Activated T-helper 1 cell treated with anti-CD3 and anti-CD28 coated beads, Interleukin-12 subunit alpha, Interleukin-12 subunit beta, Interleukin-2, Interleukin-4 antibody, amounts not matched to agents 30 ng/mL and 10 ng/mL and 1 ng/mL, durations not matched to agents 14 hours and 24 hours and 36 hours (primary cell): ENCODE results near the gene BBLN. TPM values are rescaled to one million over a fixed set of nuclear protein-coding genes. Genes with fewer than 3 reads are reported as not detected.

ENCODE experiments used
- DNase-seq: peaks from one replicate; pipeline ENCODE4 v3.0.0; 2021; ENCODE audit warnings: low spot score
- H3K27ac Mint-ChIP-seq: one replicate; pipeline ENCODE4 v1.8.0; 2021; ENCODE audit warnings: mild to moderate bottlenecking, mixed read lengths
- H3K27me3 Mint-ChIP-seq: one replicate; pipeline ENCODE4 v1.8.0; 2022; ENCODE audit warnings: mild to moderate bottlenecking, moderate library complexity, mixed read lengths; ENCODE audit not compliant: insufficient read depth
- H3K36me3 Mint-ChIP-seq: one replicate; pipeline ENCODE4 v1.8.0; 2021; ENCODE audit warnings: low read depth, mixed read lengths
- H3K4me1 Mint-ChIP-seq: one replicate; pipeline ENCODE4 v1.8.0; 2021; ENCODE audit warnings: low read depth, mixed read lengths
- H3K4me3 Mint-ChIP-seq: one replicate; pipeline ENCODE4 v1.8.0; 2021; ENCODE audit warnings: mild to moderate bottlenecking, moderate library complexity, mixed read lengths
- H3K9me3 Mint-ChIP-seq: one replicate; pipeline ENCODE4 v1.8.0; 2021; ENCODE audit warnings: mixed read lengths
- intact Hi-C: fragments of 100-400 bp; cut with micrococcal nuclease; formaldehyde crosslinking; loops from one replicate; pipeline ENCODE4 v1.15.1; 2024
- total RNA-seq: library from RNA; stranded (reverse); gene quantifications from 2 replicates; pipeline ENCODE4 v1.2.3, GENCODE V29; 2022

The BBLN gene
- total RNA-seq, 1 donor from 2014 or later, result 106 TPM

DNA sequence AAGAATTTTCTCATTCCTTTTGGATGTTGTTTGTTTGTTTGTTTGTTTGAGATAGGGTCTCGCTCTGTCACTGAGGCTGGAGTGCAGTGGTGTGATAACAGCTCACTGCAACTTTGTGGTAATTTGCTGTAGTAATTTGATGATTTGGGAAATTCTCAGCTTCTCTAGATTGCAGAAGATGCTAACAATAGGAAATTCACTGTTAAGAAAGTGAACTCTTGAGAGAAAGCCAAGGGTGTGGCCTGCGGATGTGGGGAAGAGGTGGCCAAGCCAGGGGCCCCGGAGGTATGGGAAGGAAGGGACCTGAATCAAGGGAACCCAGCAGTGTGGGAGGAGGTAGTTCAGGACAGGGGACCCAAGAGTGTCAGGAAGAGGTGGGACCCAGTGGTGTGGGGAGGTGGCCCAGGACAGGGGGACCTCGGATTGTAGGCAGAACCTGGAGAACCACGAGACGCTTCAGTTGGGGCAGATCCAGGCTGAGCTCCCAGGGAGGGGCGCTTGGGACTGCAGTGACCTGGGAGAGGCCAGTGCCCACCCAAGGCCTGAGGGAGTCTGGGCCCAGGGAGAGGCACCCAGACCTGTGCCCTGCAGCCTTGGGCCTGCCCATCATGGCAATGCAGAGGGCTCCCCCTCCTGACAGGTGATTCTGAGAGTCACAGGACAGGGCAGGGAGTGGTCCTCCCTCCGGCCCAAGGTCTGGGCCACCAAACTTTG lies 16.4 kb upstream of the BBLN start:
- intact Hi-C loops, result no loop called here
- H3K9me3 Mint-ChIP-seq, result no peaks in the 10 kb centered on the region
- no peak overlapping the region for H3K27ac Mint-ChIP-seq
- peaks cover 12% of the 10 kb centered on the region for H3K4me1 Mint-ChIP-seq
- DNase-seq, result no peak
- no peak overlapping the region for H3K4me3 Mint-ChIP-seq
- no peaks in the 10 kb centered on the region for H3K36me3 Mint-ChIP-seq
- H3K27me3 Mint-ChIP-seq, result no peaks in the 10 kb centered on the region

DNA sequence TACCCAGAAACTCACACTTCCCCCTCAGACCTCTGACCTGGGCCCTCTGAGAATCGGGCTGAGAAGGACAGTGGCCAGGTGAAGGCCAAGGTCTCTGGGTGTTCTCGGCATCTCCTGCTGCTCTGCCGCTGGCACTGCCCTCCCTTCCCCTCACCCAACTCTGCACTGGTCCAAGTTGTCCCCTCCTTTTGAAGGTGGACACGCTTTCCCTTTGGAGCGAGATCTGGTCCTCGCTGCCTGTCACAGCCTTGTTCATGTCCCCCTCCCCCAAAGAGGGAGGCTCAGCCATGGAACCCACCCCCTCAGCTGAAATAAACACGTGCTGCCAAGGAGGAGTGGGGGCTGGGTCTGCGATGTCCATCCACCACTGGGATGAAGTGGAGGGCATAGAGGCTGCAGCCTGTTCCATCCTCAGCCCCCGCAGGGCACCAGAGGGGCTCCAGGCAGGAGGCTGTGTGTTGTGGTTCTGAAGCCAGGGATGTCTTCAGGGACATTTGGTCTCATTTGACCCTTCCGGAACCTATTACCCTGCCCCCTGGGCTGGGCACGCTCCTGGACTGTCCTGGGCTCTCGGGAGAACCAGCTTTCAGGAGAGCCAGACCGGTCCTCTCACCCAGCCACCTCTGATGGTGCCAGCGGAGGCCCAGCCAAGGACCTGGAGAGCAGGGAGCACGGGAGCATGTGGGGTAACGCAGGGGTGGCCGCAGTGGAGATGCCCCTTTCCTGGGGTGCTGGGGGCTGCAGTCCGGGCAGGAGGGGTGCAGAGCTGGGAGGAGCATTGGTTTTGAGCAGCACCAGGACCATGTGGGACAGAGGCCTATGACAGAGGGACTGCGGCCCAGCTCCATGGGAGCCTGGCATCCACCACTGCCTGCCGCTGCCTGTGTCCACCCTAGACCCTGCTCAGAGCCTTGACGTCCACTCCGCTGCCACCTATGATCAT lies 15.6 kb upstream of the BBLN start:
- Mint-ChIP-seq H3K27me3 (no peaks in the 10 kb centered on the region), H3K4me3 (no peak overlapping the region), H3K9me3 (no peaks in the 10 kb centered on the region), H3K27ac (no peak overlapping the region), H3K4me1 (peaks cover 12% of the 10 kb centered on the region), H3K36me3 (no peaks in the 10 kb centered on the region)
- intact Hi-C loops, result no loop called here
- DNase-seq, result no peak

DNA sequence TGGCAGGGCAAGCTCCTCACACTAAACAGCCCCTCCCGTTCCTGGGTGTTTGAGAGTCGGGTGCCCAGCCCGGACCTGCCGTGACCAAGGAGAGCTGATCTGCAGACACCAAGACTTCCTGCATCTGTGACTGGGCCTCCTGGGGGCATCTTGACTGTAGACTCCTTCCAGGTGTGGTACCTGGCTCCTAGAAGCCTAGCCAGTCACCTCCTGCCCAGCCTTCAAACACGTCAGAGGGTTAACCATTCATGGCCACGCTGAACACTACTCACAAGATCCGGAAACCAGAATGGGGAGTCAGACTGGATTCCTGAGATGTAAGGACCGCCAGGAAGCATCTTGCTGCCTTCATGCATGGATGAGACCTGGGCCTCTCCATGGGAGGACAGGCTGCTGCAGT lies 14.5 kb upstream of the BBLN start:
- Mint-ChIP-seq H3K27ac (no peak overlapping the region), H3K27me3 (no peaks in the 10 kb centered on the region), H3K4me3 (no peak overlapping the region), H3K9me3 (no peaks in the 10 kb centered on the region), H3K36me3 (no peaks in the 10 kb centered on the region), H3K4me1 (peaks cover 12% of the 10 kb centered on the region)
- intact Hi-C loops, result no loop called here
- DNase-seq, result no peak

DNA sequence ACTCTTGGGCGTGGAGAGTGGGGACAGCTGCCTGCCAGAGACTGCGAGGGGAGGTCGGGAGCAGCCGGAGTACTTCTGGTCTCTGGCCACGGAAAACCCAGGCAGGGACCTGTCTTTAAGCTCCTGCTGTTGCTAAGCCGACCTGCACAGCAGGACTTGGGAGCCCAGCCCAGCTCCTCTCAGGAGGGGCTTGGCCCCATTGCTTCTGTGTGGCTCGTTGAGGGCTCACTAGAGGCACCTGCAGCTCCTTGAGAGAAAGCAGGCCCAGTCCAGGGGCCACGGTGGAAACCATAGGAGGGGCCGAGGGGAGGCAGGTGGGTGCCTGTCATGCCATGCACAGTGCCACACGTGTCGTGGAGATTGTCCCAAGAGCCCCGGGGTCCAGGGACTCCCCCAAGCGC lies 14.1 kb upstream of the BBLN start:
- Mint-ChIP-seq H3K27ac (no peak overlapping the region), H3K27me3 (no peaks in the 10 kb centered on the region), H3K9me3 (no peaks in the 10 kb centered on the region), H3K36me3 (no peaks in the 10 kb centered on the region), H3K4me3 (no peak overlapping the region), H3K4me1 (peaks cover 12% of the 10 kb centered on the region)
- no peak for DNase-seq
- intact Hi-C loops, result no loop called here

DNA sequence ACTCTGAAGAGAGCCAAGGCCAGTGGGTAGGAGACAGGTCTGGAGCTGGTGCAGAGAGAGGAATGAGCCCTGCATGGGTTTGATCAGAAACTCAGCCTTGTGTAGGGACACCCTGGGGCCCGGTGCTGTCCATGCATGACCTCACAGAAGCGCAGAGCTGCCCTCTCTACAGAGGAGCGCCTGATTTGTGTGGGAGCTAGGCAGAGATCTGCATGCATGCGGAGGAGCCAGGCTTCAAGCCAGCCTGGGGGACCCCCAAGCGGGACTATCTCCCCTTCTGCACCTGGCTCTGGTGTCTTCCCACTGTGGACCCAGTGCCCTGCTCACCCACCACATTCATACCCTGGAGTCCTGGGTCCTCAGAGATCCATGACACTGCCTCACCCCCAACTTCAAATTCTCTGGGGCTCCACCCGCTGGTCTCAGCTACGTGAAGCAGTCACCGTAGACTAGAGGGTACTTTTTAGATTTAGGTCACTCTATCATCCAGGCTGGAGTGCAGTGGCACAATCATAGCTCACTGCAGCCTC lies 13.4 kb upstream of the BBLN start:
- Mint-ChIP-seq H3K27me3 (no peaks in the 10 kb centered on the region), H3K27ac (no peak overlapping the region), H3K9me3 (no peaks in the 10 kb centered on the region), H3K4me1 (peaks cover 12% of the 10 kb centered on the region), H3K4me3 (no peak overlapping the region), H3K36me3 (no peaks in the 10 kb centered on the region)
- no peak for DNase-seq
- intact Hi-C loops, result no loop called here

GRCh38 chr9:128148509-128149000 lies 11.5 kb upstream of the BBLN start:
- Mint-ChIP-seq H3K4me3 (no peak overlapping the region), H3K36me3 (no peaks in the 10 kb centered on the region), H3K4me1 (peaks cover 1% of the 10 kb centered on the region), H3K9me3 (no peaks in the 10 kb centered on the region), H3K27ac (no peak overlapping the region), H3K27me3 (no peaks in the 10 kb centered on the region)
- intact Hi-C loops, result no loop called here
- DNase-seq, result no peak

DNA sequence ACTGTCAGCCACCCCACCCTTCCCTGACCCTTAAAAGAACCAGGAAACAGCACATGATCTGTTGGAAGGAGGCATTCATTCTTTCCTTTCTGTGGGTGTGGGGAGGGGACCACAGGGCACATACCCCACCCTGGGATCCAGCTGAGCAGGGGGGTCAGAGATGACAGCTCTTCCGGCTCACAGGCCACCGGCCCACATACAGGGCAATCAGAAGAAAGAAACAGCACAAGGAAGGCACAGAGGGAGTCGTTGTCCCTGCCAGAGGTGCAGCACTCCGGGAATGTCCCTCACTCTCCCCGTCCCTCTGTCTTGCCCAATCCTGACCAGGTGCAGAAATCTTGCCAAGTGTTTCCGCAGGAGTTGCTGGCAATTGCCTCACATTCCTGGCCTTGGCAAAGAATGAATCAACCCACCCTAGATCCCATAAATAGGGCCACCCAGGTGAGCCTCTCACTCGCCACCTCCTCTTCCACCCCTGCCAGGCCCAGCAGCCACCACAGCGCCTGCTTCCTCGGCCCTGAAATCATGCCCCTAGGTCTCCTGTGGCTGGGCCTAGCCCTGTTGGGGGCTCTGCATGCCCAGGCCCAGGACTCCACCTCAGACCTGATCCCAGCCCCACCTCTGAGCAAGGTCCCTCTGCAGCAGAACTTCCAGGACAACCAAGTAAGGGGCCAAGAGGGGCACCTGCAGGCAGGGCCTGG lies 10.9 kb upstream of the BBLN start, which contains the start of gene LCN2:
Gene LCN2, plus strand, starts transcription at position 453 of the 701 bp plus-strand sequence. Its CDS starts 73 bp downstream, at position 526.
- no peaks in the 10 kb centered on the region for H3K36me3 Mint-ChIP-seq

DNA sequence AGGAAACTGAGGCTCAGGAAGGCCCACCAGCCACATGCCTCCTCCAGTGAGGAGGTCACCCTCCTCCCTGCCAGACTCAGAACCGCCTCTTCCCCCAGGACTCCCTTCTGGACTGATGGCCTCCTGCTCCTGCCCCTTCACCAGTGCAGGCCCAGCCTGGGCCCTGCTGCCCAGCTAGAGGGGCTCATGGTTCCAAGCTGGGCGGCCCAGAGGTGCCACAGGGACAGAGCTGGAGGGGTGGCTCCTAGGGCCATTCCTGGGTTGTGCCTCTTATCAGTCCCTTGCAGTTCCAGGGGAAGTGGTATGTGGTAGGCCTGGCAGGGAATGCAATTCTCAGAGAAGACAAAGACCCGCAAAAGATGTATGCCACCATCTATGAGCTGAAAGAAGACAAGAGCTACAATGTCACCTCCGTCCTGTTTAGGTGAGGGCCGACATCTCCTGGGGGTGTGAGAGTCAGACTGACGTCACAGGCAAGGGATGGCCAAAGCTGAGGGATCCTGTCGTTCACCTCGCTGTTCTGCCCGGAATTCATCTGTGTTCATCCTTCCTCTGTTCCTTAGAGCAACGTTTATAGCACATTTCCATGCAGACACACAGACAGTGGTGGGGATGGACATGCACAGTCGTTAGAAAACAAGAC lies 10.0 kb upstream of the BBLN start:
- intact Hi-C loops, result no loop called here
- no peaks in the 10 kb centered on the region for H3K36me3 Mint-ChIP-seq
- no peaks in the 10 kb centered on the region for H3K4me1 Mint-ChIP-seq
- no peak overlapping the region for H3K4me3 Mint-ChIP-seq
- H3K27ac Mint-ChIP-seq, result no peak overlapping the region
- H3K27me3 Mint-ChIP-seq, result no peaks in the 10 kb centered on the region
- H3K9me3 Mint-ChIP-seq, result no peaks in the 10 kb centered on the region
- no peak for DNase-seq

More for the DNA sequence above, 10.9 kb upstream of the BBLN start, which contains the start of gene LCN2:
- Mint-ChIP-seq H3K9me3 (no peaks in the 10 kb centered on the region), H3K27ac (no peak within 1 kb of the TSS), H3K27me3 (no peaks in the 10 kb centered on the region), H3K4me3 (no peak within 1 kb of the TSS), H3K4me1 (no peaks in the 10 kb centered on the region)
- DNase-seq, result no peak
- intact Hi-C loops, result no loop called here

GRCh38 chr9:128150594-128151308 lies 9.3 kb upstream of the BBLN start:
- Mint-ChIP-seq H3K4me1 (no peaks in the 10 kb centered on the region), H3K27ac (no peak overlapping the region), H3K4me3 (no peak overlapping the region), H3K36me3 (no peaks in the 10 kb centered on the region), H3K27me3 (peaks cover 2% of the 10 kb centered on the region), H3K9me3 (no peaks in the 10 kb centered on the region)
- no peak for DNase-seq
- intact Hi-C loops, result no loop called here

DNA sequence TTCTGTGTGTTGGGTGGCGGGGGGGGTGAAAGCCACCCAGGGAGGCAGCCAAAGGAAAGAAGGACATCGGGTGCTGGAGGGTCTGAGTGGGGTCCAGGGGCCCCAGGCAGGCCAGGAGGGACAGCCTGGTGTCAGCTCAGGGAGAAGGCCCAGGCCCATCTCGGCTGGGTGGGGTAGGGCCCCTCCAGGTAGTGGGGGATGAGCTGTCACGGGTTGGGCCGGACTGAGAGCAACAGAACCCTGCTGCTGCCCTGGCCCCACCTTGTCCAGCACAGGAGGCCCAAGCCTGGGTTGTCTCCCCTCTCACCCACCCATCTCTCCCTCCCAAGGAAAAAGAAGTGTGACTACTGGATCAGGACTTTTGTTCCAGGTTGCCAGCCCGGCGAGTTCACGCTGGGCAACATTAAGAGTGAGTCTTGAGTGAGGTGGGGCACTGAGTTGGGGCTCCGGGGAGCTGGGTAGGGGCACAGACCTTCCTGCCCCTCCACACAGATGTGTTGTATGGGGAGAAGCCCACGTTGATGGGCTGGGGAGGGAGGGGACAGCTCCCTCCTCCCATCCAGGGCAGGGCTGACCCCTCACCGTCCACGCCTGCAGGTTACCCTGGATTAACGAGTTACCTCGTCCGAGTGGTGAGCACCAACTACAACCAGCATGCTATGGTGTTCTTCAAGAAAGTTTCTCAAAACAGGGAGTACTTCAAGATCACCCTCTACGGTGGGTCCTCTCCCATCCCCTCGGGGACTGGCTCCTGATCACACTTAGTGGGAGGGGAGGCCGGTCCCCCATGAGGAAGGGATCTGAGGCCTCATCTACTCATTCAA lies 8.5 kb upstream of the BBLN start:
- Mint-ChIP-seq H3K4me3 (no peak overlapping the region), H3K27ac (no peak overlapping the region), H3K4me1 (no peaks in the 10 kb centered on the region), H3K9me3 (no peaks in the 10 kb centered on the region), H3K27me3 (peaks cover 2% of the 10 kb centered on the region), H3K36me3 (no peaks in the 10 kb centered on the region)
- no peak for DNase-seq
- intact Hi-C loops, result no loop called here
